ENCODE measurements around the gene HNRNPA2B1. TPM values are rescaled to one million over a fixed set of nuclear protein-coding genes. Genes with fewer than 3 reads are reported as not detected.

The HNRNPA2B1 gene
- total RNA-seq (2014; rRNA removed; shearing (Covaris generic)) = 183 and 328 TPM in 2 replicates

DNA sequence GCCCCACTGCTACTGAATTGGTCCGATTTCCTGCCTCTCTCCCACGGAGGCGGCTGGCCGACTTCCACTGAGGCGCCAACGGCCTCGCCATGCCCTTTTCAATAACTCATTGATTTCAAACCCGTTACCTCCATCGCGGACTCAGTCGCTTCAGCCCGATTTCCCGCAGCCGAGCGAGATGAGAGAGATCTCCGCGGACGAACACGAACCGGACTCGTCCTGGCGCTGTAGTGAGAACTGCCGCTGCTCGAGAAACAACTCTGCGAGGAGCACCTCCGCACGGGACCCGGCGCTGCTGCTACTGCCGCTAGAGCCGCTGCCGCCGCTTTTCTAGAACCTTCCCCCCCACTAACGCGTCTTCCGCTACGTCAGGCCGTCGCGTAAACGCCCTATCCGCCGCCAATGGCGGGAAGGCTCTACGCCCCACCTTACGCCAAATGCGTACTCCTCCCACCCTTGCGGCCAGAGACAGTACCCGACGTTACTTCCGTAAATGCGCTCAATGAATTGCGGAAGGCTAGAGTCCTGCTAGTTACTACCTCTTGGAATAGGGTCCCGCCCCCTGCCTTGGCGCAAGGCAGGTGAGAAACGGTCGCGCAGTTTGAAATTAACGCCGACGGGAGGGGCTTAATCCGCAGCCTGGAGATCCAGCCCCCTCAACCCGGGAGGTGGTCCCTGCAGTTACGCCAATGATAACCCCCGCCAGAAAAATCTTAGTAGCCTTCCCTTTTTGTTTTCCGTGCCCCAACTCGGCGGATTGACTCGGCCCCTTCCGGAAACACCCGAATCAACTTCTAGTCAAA, at the start of gene HNRNPA2B1:
Gene HNRNPA2B1 (minus strand): TSS at position 303 of the 803 bp plus-strand sequence. CDS start 169 bp downstream, at position 134.
- DNase-seq (ENCODE audit: low read depth) = peak; percentile 98

DNA sequence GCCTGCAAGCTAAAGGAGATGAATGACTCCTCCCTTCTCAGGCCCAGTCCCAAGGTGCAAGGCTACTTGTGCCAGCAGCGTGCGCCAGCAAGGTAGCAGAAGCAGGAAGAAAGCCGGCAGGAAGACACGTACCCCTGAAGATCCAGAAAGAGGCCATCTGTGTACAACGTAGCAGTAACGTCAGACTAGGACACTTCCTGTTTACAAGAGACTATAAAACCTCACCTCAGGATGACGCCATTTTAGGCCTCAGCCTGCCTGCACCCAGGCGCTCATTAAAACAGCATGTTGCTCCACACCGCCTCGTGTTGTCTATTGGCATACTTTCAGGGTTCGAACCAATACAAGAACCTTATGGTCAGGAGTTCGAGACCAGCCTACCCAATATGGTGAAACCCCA, 49.7 kb upstream of the HNRNPA2B1 start:
- no peak for DNase-seq (ENCODE audit: low read depth)

DNA sequence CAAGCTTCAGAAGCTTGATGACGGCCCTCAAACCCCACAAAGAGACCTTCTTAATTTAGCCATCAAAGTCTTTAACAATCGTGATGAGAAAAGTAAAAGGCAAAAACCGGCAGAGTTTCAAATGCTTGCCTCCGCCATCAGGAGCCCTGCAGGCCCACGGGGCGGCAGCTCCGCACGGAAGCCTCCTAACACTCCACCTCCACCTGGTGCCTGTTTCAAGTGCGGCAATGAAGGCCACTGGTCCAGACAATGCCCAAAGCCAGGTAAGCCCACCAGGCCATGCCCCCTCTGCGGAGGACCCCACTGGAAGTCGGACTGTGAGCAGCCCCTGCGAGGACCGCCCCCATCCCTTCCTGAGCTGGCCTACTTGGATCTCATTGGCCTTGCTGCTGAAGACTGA, 44.6 kb upstream of the HNRNPA2B1 start:
- DNase-seq (ENCODE audit: low read depth) = no peak

- no peak for DNase-seq (ENCODE audit: low read depth)
Measured at GRCh38 chr7:26238032-26238431, 37.5 kb upstream of the HNRNPA2B1 start.

- peak; percentile 40 for DNase-seq (ENCODE audit: low read depth)
Measured at GRCh38 chr7:26237035-26237807, 36.7 kb upstream of the HNRNPA2B1 start.

DNA sequence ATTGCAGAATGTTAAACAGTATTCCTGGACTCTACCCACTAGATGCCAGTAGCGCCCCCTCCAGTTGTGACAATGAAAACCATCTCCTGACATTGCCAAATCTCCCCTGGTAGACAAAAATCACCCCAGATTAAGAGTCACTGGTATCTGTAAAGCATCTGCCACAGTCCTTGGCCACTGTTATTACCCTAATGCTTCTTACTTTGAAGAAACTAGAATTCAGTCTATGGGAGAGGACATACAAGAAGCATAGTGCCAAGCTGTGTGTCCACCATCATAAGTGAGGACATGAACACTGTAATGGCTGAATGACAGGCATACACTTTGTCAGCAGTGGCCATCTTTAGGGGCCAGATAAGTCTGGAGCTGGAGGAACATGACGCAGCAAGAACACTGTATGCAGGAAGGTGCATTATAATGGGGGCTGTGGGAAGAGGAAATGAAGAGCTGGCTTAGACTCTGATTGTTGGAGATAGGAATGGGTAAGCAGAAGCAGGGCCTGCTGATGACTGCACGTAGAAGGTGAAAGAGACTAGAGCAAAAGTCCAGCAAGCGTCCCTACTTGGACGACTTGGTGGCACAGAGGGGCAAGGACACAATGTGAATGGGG, 33.5 kb upstream of the HNRNPA2B1 start:
- DNase-seq (ENCODE audit: low read depth) = no peak

DNA sequence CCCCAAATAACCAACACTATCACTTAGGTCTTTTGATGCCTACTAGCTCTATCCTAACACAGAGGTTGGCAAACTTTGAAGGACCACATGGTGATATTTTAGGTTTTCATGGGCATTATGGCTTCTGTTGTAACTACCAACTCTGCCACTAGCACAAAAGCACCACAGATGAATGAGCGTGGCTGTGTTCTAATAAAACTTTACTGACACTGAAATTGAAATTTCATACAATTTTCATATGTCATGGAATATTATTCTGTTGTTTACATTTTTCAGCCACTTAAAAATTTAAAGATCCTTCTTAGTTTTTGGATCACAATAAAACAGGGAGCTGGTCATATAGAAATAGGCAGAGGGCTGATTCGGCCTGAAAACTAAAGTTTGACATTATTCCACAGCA, 27.4 kb upstream of the HNRNPA2B1 start:
- no peak for DNase-seq (ENCODE audit: low read depth)

DNA sequence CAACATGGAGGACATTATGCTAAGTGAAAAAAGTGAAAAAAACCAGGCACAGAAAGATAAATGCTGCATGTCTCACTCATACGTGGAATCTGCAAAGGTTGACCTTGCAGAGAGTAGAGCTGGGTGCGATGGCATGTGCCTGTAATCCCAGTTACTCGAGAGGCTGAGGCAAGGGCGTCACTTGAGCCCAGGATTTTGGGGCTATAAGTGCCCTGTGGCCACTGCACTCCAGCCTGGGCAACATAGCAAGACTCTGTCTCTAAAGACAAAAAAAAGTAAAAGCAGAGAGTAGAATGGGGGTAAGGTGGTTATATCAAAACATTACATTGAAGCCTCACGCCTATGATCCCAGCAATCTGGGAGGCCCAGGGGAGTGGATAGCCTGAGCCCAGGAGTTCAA, 23.8 kb upstream of the HNRNPA2B1 start:
- no peak for DNase-seq (ENCODE audit: low read depth)

DNA sequence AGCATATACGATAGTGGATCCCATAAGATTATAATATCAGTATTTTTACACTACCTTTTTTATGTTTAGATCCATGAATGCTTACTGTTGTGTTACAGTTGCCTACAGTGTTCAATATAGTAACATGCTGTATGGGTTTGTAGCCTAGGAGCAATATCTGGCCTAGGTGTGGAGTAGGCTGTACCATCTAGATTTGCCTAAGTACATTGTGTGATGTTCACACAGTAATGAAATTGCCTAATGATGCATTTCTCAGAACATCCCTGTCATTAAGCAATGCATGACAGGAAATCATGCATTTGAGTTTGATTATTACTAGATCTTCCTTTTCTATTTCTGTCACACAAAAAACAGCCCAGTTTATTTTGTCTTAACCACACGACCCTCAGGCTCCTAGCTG, 15.5 kb upstream of the HNRNPA2B1 start:
- DNase-seq (ENCODE audit: low read depth) = no peak

DNA sequence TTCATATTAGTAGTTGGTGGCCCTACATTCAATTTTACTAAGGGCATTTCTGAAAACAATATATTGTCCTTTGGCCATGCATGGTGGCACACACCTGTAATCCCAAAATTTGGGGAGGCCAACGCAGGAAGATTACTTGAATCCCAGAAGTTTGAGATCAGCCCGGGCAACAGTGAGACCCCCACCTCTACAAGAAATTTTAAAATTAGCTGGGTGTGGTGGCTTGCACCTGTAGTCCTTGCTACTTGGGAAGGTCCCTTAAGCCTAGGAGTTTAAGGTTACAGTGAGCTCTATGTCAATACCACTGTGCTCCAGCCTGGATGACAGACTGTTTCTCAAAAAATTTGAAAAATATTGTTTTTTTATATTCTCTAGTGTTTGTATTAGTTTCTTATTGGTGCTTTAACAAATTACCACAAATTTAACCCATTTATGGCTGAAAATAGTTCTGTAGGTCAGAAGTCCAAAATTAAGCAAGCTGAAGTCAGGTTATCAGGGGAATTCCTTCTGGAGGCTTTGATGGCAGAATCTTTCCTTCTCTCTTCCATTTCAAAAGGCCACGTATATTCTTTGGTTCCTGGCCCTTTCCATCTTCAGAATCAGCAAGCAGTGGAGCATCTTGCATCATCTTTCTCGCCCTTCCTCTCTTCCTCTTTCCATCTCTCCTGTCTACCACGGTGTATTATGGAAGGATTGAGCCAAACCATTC, 13.4 kb upstream of the HNRNPA2B1 start:
- no peak for DNase-seq (ENCODE audit: low read depth)

DNA sequence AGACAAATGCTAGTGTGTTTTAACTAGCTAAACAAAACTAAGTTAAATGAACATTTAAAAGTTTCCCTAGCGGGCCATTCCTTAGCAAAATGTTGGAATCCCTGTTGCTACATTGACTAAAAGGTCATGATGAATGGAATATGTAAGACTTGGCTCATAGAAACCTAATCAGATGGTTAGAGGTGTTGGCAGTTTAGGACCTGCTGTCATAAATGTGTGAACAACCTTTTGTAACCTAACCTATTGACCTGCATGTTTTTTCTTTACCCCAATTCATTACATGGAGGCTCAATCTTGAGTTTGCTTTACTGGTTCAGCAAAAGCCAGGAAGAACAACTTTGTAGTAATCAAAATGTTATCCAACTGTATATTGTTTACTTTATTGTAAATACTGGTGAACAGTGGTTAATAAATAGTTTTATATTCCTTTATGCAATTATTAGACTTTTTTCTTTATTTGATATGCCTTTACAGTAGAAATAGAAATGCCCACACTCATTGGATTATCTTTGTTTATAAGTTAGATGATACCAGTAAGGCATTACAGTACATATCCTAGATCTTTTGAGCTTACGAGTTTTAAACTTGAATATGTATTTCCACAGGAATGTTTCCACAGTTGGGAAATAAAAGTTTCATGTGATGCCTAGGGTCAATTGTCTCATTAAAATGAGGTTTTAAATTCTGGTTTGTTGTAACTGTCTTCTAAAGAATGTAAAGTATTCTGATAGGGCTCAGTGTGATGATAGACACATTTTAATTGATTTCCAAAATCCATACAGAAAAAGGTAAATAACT, 12.6 kb upstream of the HNRNPA2B1 start:
- no peak for DNase-seq (ENCODE audit: low read depth)

DNA sequence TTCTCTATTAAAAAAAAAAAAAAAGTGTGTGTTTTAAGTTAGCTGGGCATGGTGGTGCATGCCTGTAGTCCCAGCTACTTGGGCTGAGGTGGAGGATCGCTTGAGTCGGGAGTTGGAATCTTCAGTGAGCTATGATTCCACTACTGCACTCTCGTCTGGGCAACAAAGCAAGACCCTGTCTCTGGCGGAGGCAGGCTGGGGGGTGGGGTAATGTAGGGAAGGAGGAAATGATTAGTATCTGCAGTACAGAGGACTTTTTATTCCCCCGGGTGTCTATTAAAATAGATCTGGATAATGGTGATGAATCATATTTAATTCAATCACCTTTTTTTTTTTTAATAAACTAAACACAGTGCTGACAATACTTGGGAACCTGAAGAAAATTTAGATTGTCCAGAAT, 7.5 kb upstream of the HNRNPA2B1 start:
- DNase-seq (ENCODE audit: low read depth) = no peak

DNA sequence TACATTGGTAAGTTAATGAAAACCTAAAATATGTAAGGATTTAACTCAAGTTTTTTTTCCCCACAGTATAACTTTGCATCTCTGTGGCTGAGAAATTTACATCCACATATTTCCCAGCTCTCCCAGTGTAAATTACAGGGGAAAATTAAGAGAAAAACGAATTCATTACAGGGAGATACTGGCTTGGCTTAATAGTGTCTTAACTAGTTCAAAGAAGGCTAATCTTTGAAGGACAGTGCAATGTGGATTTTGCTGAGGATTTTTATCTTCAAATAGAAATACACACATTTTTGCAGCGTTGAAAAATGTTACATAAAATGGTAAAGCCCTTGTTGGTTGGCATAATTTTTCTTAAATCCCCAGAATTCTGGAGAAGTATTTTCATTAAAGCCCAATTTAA, 2.5 kb upstream of the HNRNPA2B1 start:
- no peak for DNase-seq (ENCODE audit: low read depth)

- DNase-seq (ENCODE audit: low read depth) = no peak
Measured at GRCh38 chr7:26202019-26202990, 1.8 kb upstream of the HNRNPA2B1 start.

GRCh38 chr7:26201247-26202018, 887 bp upstream of the HNRNPA2B1 start, which contains the start of gene CBX3:
CBX3 (plus strand) TSS chr7:26201745; CDS start chr7:26202999, 1,254 bp downstream.
- peak; percentile 90 for DNase-seq (ENCODE audit: low read depth)

DNA sequence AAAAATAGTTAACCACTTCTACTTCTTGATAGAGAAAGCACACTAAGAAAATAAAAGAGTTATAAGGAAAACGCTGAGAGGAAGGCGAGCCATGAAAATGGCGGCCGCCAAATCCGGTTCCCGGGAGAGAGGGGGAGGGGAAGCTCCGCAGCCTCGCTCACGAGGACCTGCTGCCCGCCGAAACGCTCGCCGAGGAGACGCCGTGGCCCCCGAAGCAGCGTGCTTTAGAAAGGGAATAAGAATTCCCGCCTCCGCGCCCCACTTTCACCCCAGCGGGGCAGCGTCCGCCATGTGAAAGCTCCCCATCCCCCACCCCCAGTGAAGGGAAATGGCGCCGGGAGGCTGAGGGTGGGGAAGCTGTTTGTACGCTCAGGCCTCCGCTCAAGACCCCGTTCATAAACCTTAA, 505 bp downstream of the HNRNPA2B1 start:
- DNase-seq (ENCODE audit: low read depth) = peak; percentile 57

DNA sequence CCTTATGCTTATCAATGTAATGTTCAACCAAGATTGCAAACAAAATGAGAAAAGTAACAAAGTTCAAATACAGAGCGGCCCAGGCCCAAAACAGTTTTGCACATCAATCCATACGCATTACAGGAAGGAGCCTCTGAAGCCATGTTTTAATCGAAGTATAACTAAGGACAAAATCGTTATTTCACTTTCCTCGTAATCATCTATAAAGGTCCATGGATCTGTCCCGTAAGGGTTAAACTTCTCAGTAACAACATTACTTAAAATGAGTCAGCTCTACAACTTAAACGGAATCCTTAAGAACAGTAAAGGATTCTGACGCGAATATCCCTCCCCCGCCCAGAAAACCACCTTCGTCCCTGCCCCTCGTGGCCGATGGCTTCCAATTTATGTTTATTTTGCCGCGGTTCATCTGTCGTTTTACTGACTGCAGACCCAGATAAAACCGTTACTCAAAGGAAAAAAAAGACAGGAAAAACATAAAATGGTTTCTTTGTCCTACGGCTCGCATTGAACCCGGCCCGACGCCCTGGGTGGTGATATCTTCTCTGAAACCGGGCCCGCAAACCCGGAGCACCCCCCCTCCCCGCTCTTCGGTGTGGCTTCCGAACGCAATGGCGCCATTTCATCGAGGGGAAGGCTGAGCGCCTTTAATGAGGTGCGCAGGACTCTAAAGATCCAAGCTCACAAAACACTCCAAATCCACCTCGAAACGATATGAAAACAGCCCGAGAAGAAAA, 1.1 kb downstream of the HNRNPA2B1 start:
- DNase-seq (ENCODE audit: low read depth) = peak; percentile 52

- DNase-seq (ENCODE audit: low read depth) = no peak
Measured at GRCh38 chr7:26198781-26199169, 1.8 kb downstream of the HNRNPA2B1 start.
